ENCODE data around the gene OR5AK2.
"Not testable (repeated sequence)": the region's sequence is repeated elsewhere in the genome, so short reads cannot be mapped to it uniquely, and the experiment has no call there.

The OR5AK2 gene, protein sequence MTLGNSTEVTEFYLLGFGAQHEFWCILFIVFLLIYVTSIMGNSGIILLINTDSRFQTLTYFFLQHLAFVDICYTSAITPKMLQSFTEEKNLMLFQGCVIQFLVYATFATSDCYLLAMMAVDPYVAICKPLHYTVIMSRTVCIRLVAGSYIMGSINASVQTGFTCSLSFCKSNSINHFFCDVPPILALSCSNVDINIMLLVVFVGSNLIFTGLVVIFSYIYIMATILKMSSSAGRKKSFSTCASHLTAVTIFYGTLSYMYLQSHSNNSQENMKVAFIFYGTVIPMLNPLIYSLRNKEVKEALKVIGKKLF

DNA sequence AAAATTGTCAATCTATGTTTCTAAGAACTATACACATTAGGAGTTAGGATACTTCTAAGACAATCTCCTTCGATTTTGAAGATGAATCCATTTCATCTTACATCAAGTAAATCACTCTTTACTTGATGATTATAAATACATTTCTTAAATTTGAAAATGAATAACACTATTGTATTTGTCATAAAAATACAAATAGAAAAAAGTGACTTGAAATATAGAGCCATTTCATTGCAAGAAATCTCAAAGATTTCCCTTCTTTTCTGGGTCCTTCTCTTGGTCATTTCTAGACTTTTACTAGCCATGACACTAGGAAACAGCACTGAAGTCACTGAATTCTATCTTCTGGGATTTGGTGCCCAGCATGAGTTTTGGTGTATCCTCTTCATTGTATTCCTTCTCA, at the start of gene OR5AK2:
OR5AK2 (plus strand) TSS at position 301 of the 400 bp plus-strand sequence; CDS start at position 301, 0 bp downstream.
- DNase-seq (ENCODE audit: low spot score): no peak

DNA sequence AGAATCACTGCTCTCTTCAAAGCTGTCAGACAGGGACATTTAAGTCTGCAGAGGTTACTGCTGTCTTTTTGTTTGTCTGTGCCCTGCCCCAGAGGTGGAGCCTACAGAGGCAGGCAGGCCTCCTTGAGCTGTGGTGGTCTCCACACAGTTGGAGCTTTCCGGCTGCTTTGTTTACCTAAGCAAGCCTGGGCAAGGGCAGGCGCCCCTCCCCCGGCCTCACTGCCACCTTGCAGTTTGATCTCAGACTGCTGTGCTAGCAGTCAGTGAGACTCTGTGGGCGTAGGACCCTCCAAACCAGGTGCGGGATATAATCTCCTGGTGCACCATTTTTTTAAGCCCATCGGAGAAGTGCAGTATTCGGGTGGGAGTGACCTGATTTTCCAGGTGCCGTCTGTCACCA, 43.2 kb upstream of the OR5AK2 start:
- DNase-seq (ENCODE audit: low spot score): not testable (repeated sequence)

DNA sequence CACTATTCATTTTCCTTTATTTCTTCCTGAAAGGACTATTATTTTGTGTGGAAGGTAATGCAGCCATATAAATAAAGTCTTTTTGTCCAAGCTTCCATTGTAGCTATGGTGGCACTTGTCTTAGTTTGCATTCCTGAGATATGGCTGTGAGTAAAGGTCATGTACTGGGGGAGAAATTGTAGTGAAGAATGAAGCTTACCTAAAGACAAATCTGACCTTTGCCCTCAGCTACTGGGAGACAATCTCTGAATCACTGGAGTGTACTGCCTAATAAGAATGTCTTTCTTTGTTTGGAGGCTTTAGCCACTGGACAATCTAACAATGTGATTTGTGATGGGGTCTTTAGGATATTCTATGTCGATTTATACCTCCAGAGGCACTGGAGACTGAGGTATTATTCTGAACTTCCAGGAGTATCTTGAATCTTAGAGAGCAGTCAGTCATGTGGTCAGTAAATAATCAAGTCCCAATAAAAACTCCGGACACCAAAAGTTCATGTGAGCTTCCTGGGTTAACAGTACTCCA, 39.7 kb upstream of the OR5AK2 start:
- no peak for DNase-seq (ENCODE audit: low spot score)

DNA sequence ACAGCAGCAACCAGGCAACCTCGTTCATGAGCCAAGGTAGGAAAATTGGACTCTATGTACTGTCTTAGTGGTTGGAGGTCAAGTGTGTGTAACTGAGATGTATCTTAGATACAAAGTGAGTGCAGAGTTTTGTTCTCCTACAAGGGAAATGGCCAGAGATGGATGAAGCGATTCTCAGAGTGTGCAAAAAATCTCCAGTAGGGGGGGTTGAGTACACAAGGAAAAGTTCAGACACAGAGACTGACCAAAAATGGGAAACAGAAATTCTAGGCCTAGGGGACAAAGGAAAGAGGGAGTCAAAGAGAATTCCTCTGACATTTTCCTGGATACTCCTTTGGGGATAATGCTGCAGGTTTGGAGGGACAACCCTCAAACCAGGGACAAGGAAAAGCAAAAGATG, 38.2 kb upstream of the OR5AK2 start:
- no peak for DNase-seq (ENCODE audit: low spot score)

DNA sequence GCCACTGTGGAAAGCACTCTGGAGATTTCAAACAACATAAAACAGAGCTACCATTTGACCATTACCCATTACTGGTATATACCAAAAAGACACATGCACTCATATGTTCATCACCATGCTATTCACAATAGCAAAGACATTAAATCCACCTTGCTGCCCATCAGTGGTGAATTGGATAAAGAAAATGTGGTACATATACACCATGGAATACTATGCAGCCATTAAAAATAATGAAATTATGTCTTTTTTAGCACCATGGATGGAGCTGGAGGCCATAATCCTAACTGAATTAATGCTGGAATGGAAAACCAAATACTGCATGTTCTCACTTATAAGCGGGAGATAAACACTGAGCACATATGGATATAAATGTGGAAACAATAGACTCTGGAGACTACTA, 34.8 kb upstream of the OR5AK2 start:
- not testable (repeated sequence) for DNase-seq (ENCODE audit: low spot score)

DNA sequence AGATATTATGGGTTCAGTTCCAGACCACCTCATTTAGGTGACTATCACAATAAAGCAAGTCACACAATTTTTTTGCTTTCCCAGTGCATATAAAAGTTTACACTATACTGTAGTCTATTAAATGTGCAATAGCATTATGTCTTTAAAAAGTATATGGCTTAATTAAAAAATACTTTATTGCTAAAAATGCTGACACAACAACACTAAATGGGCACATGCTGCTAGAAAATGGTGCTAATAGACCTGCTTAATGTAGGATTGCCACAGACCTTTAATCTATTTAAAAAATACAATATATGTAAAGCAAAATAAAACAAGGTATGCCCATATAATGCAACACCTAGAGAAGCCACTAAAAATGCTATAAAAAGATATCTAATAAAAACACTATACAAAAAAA, 27.1 kb upstream of the OR5AK2 start:
- DNase-seq (ENCODE audit: low spot score): no peak

DNA sequence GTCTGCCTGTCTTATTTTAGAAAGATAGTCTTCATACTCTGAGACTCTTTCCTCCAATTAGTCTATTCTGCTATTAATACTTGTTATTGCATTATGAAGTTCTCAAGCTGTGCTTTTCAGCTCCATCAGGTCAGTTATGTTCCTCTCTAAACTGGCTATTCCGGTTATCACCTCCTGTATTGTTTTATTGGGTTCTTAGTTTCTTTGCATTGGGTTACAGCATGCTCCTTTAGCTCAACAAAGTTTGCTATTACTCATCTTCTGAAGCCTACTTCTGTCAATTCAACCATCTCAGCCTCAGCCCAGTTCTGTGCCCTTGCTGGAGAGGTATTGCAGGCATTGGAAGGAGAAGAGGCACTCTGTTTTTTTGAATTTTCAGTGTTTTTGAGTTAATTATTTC, 21.0 kb upstream of the OR5AK2 start:
- DNase-seq (ENCODE audit: low spot score): no peak

DNA sequence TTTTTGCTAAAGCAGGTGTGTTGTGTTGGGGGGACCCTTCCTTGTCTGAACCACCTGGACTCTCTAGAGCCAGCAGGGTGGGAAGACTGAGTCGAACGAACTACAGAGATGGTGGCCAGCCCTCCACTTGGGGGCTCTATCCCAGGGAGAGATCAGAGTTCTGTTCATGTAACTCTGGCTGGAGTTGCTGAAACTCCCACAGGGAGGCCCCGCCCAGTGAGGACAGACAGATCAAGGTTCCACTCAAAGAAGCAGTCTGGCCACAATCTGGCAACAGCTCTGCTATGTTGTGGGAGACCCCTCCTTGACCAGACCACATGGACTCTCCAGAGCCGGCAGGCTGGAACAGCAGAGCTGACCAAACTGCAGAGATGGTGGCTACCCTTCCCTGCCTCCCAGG, 20.2 kb upstream of the OR5AK2 start:
- no peak for DNase-seq (ENCODE audit: low spot score)

DNA sequence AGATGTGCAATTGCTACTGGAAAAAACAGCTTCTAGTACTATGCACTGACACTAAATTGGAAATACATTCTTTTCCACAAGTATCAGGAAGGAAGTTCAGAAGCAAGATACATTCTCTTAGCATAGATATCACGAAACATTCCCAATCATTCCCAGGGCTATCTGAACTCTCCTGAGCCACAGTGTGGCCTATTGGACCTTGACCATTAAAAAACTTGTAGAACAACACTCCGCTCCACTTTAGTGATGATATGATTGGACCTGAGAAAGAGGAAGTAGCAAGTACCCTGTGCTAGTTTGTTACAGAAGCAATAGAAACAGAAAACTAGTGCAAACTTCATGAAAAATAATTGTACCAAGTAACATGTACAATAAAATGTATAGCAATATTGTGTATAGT, 11.4 kb upstream of the OR5AK2 start:
- DNase-seq (ENCODE audit: low spot score): no peak

DNA sequence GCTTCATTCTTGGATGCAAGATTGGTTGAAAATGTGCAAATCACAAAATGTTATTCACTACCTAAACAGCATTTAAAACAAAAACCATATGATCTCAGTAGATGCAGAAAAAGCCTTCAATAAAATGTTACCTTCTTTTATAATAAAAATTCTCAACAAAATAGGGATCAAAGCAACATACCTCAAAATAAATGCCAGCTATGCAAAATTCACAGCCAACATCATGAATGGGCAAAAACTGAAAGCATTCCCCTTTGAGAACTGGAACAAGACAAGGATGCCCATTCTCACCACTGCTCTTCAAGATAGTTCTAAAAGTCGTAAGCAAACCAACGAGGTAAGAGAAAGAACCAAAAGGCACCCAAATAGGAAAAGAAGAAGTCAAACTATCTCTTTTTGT, 2.0 kb downstream of the OR5AK2 start:
- DNase-seq (ENCODE audit: low spot score): no peak

DNA sequence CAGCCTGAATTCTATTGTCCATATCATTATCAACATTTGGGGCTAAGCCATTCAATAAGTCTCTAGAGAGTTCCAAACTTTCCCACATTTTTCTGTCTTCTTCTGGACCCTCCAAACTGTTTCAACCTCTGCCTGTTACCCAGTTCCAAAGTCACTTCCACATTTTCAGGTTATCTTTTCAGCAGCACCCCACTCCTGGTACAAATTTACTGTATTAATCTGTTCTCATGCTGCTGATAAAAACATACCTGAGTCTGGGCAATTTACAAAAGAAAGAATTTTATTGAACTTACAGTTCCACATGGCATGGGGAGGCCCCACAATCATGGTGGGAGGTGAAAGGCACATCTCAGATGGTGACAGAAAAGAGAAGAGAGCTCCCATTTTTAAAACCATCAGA, 5.8 kb downstream of the OR5AK2 start:
- DNase-seq (ENCODE audit: low spot score): no peak

DNA sequence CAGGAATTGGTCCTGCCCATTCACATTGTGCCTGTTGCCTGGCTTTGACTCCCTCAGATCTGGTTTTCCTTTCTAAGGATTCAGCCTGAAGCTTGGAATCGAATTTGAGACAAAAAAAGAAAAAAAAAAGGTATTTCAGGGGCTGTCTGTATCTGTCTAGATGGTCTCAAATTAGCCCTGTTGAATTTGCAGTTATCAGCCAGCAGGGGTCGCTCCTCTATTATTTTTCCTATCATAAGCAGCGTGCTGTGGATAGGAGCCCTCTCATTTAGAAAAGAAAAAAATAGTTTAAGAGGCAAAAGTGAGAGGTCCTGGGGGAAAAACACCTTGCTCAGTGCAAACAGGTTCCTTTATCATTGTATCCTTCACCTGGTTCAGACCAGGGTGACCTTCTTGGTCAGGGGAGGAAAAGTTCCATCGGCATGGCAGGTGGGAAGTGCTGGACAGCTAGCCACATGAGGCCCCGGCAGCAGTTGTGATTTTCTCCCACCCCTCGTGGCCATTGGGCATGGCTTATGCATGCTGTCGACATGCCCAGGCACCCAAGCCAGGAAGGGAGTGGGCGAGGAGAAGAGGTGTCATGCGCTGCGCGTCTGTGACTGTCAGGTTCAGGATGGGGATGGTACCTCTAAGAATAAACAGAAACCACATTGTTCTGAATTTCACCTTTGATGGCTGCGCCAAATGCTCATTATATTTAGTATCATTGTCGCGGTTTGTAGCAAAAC, 13.1 kb downstream of the OR5AK2 start:
- DNase-seq (ENCODE audit: low spot score): no peak

DNA sequence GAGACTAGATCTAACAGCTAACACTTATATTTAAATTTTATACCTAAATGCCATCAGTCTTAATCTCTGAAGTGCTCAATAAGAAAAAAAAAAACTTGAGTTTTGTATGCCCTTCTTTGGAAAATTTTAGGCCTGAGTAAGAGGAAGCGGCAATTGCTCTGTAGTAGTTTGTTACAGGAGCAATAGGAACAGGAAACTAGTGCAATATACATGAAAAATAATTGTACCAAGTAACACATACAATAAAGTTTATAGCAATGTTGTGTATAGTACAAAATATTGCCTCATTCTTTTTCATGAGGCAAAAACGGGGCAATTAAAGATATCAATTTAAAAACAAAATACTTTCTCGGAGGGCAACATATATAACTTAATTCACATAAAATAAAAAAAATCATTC, 19.7 kb downstream of the OR5AK2 start:
- no peak for DNase-seq (ENCODE audit: low spot score)

DNA sequence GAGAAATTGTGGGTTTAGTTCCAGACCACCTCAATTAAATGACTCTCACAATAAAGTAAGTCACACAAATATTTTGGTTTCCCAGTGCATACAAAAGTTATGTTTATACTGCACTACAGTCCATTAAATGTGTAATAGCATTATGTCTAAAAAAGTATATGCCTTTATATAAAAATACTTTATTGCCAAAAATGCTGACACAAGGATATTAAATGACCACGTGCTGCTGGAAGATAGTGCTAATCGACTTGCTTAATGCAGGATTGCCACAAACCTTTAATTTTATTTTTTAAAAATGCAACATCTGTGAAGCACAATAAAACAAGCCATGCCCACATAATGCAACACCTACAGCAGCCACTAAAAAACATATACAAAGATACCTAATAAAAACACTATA, 27.0 kb downstream of the OR5AK2 start:
- DNase-seq (ENCODE audit: low spot score): no peak

DNA sequence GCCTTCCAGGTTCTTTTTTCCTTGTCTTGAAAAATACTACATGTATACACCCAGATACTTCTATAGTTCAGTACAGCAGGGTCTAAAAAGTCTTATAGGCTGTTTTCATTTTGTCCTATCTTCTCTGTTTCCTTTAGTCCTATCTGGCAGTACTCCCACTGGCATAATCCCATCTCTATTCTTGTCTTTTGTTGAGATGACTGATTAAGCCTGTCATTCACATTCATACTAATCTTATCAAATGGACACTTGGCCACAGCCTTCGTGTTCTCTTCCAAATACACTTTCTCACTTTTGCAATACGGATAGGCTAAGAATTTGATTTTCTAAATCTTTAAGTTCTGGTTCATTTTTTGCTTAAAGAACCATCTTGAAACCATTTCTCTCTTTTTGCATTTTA, 42.8 kb downstream of the OR5AK2 start:
- DNase-seq (ENCODE audit: low spot score): no peak

Measured in kidney tubule cell (primary cell).